HG02623 (cell line): ENCODE measurements around the gene OTX2.

Experiments used
- ATAC-seq: cut with Tn5 transposase; IDR thresholded peaks from one replicate; pipeline ENCODE4 v1.9.1; 2021; ENCODE audit warnings: moderate library complexity; ENCODE audit not compliant: unreplicated experiment

OTX2 gene

DNA sequence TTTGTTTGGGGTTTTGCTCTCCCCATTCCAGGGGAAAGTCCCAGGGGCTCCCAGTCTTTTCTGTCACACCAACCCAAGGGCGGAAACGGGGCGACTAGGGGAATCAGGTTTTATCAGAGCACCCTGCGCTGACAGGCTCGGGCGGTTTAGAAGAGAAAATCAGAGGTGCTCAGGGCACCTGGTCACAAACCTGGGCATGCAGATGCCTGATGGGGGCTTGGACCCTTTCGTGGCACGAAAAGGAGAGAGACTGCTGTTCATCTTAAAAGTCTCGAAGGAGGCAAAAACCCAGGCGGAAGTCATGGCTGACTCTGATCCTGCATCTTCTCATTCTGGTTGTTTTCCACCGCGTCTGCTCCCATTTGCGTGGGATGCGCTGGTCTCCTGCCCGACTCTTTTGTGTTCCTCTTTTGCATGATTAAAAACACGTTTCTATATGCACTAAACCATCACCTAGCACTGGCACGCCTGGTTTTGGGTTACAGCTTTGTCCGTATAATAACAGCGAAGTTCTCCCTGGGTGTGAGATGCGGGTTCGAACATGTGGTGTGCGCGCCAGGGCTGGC is 13.2 kb downstream of the OTX2 start:
- ATAC-seq = no peak

DNA sequence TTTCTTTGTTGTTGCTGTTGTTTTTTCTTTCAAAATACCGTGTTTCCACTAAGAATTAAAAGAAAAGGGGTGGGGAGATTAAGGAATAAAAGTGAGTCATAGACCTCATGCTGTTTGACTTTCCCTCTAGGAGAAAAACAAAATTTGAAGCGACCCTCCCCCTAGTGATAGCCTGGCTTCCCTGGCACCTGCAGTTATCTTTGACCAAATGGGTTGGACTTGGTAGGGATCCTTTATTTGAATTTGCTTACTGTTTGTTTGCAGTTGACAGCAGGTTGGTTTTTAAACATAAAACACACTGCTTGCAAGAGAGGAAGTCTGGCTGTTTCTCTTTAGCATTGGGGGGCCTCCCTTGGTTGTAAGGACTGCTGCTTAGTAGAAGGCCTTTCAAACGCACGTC is 14.0 kb downstream of the OTX2 start:
- ATAC-seq = no peak

- no peak for ATAC-seq
Observed at GRCh38 chr14:56795284-56795622, 15.0 kb downstream of the OTX2 start.

GRCh38 chr14:56794557-56795283 is 15.6 kb downstream of the OTX2 start:
- ATAC-seq = no peak

- ATAC-seq = no peak
Observed at GRCh38 chr14:56794088-56794556, 16.2 kb downstream of the OTX2 start.

- ATAC-seq = no peak
Observed at GRCh38 chr14:56789955-56790354, 20.3 kb downstream of the OTX2 start.

DNA sequence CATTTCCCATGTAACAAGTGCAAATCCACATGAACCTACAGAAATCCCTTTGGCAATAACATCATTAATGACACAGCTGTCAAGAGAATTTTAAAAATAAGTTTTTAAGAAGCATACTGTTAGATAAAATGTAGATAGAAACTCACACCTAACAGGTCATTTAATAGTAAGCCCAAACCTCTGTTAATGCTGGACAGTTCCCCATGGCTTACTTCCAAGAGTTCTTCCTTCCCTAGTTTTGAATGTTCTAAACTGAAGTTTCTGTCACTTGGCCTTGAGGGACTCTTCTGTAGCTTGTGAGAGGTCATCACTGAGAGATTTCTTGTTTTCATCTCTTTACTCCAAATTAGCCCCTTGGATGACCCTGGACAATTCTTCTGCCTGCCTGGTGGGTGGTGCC is 22.7 kb downstream of the OTX2 start:
- ATAC-seq = no peak

- ATAC-seq = no peak
Observed at GRCh38 chr14:56782711-56783110, 27.6 kb downstream of the OTX2 start.

GRCh38 chr14:56774503-56774902 is 35.8 kb downstream of the OTX2 start:
- no peak for ATAC-seq

GRCh38 chr14:56770512-56770911 is 39.8 kb downstream of the OTX2 start:
- ATAC-seq = no peak

DNA sequence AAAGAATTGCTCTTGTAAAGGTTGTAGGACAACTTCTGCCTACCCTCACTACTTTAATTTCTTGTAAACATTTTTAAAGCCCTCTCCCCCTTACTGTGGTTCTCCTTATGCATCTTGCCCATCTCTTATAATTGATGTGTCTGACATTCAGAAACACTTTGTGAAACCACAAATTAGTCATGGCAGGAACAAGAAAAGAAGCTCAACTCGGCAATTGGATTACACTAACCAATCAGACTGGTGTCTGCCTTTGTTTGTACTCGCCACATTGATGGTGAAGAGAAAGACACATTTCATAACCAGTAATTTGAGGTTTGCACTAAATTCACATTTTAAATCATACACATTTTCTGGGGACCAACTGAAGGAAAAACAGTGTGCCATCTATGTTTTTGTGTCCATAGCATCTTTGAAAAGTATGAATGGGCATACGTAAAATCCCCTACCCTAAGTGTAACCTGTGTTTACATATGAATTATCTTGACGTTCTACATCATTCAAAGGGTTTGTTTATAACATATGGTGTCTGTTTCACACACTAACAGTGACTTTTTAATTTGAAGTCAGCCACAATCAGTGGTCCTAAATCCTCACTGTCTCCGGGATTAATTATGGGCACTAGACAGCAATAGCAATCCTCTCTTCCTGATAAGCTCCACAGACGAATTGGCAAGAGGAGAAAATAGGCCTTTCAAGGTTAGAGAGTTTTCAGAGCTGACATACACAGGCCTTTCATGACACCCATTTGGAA is 49.9 kb downstream of the OTX2 start:
- ATAC-seq = no peak

DNA sequence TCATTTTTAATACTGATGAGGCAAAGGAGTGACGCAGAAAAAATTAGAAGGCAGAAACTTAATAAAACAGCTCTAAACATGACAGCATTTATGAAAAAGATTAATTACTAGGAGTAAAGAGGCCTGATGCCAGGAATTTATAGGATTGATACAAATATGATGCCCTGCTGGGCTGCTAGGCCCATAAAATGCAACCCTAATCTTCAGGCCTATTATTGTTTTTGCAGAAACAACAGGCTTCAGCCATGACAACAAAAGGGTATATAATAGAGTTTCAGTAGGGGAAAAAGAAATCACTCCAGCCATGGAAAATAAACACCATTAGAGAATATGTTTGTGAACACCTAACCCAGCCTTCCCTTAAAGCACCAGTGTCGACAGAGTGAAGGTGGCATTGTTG is 50.6 kb downstream of the OTX2 start:
- ATAC-seq = no peak

- ATAC-seq = no peak
Observed at GRCh38 chr14:56759094-56759493, 51.2 kb downstream of the OTX2 start.

DNA sequence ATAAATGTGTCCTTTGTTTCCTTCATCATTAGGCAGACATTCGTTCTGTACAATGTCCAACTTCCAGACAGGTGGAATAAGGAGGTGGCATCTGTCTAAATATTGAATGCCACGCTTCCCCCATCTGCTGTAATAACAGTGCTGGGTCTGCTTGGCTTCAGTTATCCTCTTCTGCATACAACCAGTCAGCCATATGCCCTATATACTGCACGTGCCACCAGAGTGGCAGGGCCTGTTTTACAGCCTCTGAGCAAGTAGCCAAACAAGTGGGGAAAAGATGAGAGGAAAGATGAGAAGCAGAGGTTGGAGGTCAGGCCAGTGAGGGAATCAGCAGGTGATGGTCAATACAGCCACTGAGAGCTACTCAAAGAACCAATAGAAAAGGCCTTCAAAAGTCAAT is 55.4 kb downstream of the OTX2 start:
- ATAC-seq = no peak

- no peak for ATAC-seq
Observed at GRCh38 chr14:56753396-56753795, 56.9 kb downstream of the OTX2 start.

DNA sequence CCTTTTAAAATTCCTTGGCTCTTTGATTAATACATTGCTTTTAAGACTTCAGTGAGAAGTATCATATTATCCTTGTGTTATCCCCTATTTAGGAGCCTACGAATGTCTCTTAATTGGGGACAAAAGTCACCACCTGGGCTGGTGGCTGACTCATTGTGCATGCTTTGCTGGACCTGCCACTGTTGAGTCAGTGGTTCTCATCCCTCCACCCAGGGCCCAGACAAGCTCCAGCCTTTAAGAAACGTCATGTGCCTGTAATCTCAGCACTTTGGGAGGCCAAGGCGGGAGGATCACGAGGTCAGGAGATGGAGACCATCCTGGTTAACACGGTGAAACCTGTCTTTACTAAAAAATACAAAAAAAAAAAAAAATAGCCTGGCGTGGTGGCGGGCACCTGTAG is 57.9 kb downstream of the OTX2 start:
- ATAC-seq = no peak

- no peak for ATAC-seq
Observed at GRCh38 chr14:56751471-56751870, 58.8 kb downstream of the OTX2 start.
